C4-2B (cell line): Measurements from ENCODE around the gene CDA.

Source experiments
- ZFX ChIP-seq: fragments of 450-650 bp; IDR thresholded peaks from 2 replicates; pipeline ENCODE4 v1.6.1; 2017
- TF ChIP-seq, protein P1 (sequence below): fragments of 450-650 bp; conservative IDR thresholded peaks from 2 replicates; pipeline ENCODE4 v1.5.1; 2017; ENCODE audit warnings: mild to moderate bottlenecking

DNA sequence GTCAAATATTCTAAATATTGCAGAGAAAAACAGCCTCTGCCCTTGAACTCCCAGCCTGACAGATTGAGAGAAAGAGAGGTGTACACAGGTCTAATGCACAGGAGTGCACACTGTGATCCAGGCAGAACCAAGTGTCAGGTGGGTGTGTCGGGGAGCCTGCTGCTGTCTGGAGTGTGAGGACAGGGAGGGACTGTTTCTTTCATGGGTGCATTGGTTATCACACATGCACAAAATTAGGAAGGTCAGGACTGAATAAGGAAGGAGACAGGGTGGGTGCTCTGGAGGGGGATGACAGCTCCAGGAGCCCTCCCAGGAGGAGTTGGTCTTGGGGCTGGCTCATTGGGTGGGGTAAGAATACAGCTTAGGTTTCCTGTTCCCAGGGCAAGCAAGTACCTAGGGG, 31.1 kb downstream of the CDA start:
- TF ChIP-seq, protein P1, sequence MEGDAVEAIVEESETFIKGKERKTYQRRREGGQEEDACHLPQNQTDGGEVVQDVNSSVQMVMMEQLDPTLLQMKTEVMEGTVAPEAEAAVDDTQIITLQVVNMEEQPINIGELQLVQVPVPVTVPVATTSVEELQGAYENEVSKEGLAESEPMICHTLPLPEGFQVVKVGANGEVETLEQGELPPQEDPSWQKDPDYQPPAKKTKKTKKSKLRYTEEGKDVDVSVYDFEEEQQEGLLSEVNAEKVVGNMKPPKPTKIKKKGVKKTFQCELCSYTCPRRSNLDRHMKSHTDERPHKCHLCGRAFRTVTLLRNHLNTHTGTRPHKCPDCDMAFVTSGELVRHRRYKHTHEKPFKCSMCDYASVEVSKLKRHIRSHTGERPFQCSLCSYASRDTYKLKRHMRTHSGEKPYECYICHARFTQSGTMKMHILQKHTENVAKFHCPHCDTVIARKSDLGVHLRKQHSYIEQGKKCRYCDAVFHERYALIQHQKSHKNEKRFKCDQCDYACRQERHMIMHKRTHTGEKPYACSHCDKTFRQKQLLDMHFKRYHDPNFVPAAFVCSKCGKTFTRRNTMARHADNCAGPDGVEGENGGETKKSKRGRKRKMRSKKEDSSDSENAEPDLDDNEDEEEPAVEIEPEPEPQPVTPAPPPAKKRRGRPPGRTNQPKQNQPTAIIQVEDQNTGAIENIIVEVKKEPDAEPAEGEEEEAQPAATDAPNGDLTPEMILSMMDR, result no peak
- no peak for TF ChIP-seq ZFX
